PC-3 (cell line): Measurements from ENCODE around the gene TRABD2B.

Experiments
- CTCF ChIP-seq: fragments of 300-600 bp; sonication (generic); conservative IDR thresholded peaks from 2 replicates; pipeline ENCODE4 v1.5.1; 2017; ENCODE audit warnings: antibody characterized with exemption, low read depth, mild to moderate bottlenecking, low read length
- EZH2 ChIP-seq: fragments of 300-600 bp; sonication (generic); IDR thresholded peaks from one replicate; pipeline ENCODE4 v1.6.1; 2017; ENCODE audit warnings: antibody characterized with exemption, mild to moderate bottlenecking, low read length; ENCODE audit not compliant: unreplicated experiment
- EZH2phosphoT487 ChIP-seq: fragments of 300-600 bp; sonication (generic); IDR thresholded peaks from 2 replicates; pipeline ENCODE4 v1.6.1; 2018; ENCODE audit warnings: mild to moderate bottlenecking, antibody characterized with exemption, low read length, borderline replicate concordance

DNA sequence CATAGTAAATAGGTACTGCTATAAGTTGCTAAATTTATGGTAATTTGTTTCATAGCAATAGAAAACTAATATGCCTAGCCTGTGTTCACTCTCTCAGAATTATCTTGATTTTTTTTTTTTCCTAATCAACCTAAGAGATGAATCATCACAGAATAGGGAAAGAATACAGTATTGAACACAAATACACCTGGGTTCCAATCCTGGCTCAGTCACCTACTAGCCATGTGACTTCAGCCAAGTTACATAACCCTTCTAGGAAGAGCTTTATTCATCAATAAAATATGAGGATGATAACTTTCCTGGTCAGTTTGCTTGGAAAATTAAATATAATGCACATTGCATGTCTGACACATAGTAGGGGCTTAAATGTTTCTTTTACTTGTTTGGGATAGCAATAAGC lies 279.8 kb downstream of the TRABD2B start:
- TF ChIP-seq EZH2phosphoT487 (no peak), EZH2 (no peak), CTCF (no peak)
